Measurements from ENCODE around the gene C16orf96. TPM values are rescaled to one million over a fixed set of nuclear protein-coding genes. Genes with fewer than 3 reads are reported as not detected.

Gene C16orf96
- total and polyA plus RNA-seq, 2 of the 13 experiments (the other 11 are each of a cell fraction or from before 2014, with no cell fraction given), result 0.03 TPM; not detected in 1

DNA sequence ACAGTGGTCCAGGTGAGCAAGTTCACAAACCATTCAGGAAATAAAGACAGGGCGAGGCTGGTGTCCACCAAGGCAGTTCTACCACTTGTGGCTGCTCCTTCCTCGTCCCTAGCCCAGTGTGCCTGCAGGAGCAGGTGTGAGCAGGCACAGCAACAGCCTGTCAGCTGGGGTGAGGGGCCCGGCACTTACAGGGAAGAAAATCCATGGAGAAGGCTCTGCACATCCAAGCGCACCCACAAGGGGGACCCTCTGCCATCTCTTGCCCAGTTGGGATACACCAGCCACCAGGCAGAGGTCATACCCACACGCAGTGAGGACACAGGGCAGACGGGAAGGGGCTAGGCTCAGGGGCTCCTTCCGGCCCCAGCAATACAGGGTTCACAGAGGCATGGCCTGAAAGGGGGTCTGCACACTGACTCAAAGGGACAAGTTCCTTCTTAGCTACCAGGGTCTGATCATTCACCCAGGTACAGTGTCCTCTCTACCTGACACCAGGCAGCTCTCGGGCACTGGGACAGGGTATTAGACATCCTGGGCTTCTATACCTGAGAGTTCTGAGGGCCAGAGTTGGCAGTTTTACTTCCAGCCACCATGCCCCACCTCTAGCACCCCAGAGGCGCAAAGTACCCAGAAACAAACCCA lies 44.6 kb upstream of the C16orf96 start (continued):
- TF ChIP-seq RAD21 (CRISPR knock-in tag; IDR thresholded peaks at IDR 0.05) (peak; percentile 66), ZBTB33 (CRISPR knock-in tag; IDR thresholded peaks at IDR 0.05) (peak; percentile 98), ZBTB7B (CRISPR knock-in tag; IDR thresholded peaks at IDR 0.05) (no peak), ZNF138 (CRISPR knock-in tag; IDR thresholded peaks at IDR 0.05; ENCODE audit: low read depth) (no peak), ZFP37 (CRISPR knock-in tag; IDR thresholded peaks at IDR 0.05; ENCODE audit: borderline replicate concordance) (no peak), ZNF501 (CRISPR knock-in tag; IDR thresholded peaks at IDR 0.05) (no peak), CHCHD3 (CRISPR knock-in tag; IDR thresholded peaks at IDR 0.05) (no peak), HMGA1 (CRISPR knock-in tag; conservative IDR thresholded peaks at IDR 0.05) (no peak), ASH2L (IDR thresholded peaks at IDR 0.05; ENCODE audit: insufficient read length, low read depth, low read length) (no peak), PAXIP1 (CRISPR knock-in tag; conservative IDR thresholded peaks at IDR 0.05) (no peak), ZMYM2 (CRISPR knock-in tag; IDR thresholded peaks at IDR 0.05) (no peak), POLR2A (IDR thresholded peaks at IDR 0.05; ENCODE audit: insufficient read depth in 1 of 2, low read depth in 2 of 2, low read length in 2 of 2) (0 out of 4 replicates have a peak, but pooled peaks of 1 of the 2 experiments have one; percentile 18), JARID2 (CRISPR knock-in tag; IDR thresholded peaks at IDR 0.05; ENCODE audit: insufficient replicate concordance) (no peak)
- TF ChIP-seq, protein P1, sequence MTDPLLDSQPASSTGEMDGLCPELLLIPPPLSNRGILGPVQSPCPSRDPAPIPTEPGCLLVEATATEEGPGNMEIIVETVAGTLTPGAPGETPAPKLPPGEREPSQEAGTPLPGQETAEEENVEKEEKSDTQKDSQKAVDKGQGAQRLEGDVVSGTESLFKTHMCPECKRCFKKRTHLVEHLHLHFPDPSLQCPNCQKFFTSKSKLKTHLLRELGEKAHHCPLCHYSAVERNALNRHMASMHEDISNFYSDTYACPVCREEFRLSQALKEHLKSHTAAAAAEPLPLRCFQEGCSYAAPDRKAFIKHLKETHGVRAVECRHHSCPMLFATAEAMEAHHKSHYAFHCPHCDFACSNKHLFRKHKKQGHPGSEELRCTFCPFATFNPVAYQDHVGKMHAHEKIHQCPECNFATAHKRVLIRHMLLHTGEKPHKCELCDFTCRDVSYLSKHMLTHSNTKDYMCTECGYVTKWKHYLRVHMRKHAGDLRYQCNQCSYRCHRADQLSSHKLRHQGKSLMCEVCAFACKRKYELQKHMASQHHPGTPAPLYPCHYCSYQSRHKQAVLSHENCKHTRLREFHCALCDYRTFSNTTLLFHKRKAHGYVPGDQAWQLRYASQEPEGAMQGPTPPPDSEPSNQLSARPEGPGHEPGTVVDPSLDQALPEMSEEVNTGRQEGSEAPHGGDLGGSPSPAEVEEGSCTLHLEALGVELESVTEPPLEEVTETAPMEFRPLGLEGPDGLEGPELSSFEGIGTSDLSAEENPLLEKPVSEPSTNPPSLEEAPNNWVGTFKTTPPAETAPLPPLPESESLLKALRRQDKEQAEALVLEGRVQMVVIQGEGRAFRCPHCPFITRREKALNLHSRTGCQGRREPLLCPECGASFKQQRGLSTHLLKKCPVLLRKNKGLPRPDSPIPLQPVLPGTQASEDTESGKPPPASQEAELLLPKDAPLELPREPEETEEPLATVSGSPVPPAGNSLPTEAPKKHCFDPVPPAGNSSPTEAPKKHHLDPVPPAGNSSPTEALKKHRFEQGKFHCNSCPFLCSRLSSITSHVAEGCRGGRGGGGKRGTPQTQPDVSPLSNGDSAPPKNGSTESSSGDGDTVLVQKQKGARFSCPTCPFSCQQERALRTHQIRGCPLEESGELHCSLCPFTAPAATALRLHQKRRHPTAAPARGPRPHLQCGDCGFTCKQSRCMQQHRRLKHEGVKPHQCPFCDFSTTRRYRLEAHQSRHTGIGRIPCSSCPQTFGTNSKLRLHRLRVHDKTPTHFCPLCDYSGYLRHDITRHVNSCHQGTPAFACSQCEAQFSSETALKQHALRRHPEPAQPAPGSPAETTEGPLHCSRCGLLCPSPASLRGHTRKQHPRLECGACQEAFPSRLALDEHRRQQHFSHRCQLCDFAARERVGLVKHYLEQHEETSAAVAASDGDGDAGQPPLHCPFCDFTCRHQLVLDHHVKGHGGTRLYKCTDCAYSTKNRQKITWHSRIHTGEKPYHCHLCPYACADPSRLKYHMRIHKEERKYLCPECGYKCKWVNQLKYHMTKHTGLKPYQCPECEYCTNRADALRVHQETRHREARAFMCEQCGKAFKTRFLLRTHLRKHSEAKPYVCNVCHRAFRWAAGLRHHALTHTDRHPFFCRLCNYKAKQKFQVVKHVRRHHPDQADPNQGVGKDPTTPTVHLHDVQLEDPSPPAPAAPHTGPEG (CRISPR knock-in tag; IDR thresholded peaks at IDR 0.05), result no peak
- TF ChIP-seq, protein P2, sequence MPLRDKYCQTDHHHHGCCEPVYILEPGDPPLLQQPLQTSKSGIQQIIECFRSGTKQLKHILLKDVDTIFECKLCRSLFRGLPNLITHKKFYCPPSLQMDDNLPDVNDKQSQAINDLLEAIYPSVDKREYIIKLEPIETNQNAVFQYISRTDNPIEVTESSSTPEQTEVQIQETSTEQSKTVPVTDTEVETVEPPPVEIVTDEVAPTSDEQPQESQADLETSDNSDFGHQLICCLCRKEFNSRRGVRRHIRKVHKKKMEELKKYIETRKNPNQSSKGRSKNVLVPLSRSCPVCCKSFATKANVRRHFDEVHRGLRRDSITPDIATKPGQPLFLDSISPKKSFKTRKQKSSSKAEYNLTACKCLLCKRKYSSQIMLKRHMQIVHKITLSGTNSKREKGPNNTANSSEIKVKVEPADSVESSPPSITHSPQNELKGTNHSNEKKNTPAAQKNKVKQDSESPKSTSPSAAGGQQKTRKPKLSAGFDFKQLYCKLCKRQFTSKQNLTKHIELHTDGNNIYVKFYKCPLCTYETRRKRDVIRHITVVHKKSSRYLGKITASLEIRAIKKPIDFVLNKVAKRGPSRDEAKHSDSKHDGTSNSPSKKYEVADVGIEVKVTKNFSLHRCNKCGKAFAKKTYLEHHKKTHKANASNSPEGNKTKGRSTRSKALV (CRISPR knock-in tag; IDR thresholded peaks at IDR 0.05), result no peak
- TF ChIP-seq, protein P3, sequence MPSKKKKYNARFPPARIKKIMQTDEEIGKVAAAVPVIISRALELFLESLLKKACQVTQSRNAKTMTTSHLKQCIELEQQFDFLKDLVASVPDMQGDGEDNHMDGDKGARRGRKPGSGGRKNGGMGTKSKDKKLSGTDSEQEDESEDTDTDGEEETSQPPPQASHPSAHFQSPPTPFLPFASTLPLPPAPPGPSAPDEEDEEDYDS (CRISPR knock-in tag; IDR thresholded peaks at IDR 0.05), result no peak

All from HepG2 (cell line).